ENCODE results near the gene PRKAR2A.

- TF ChIP-seq CTCF (conservative IDR thresholded peaks at IDR 0.05 in 1 of 2, IDR thresholded peaks at IDR 0.05 in 1 of 2; ENCODE audit: extremely low read depth in 1 of 2, insufficient read depth in 1 of 2, low read depth in 1 of 2, low read length in 2 of 2) (no peak), EZH2 (IDR thresholded peaks at IDR 0.05; ENCODE audit: borderline replicate concordance, low read length) (no peak)
Observed at GRCh38 chr3:48879994-48880377, 32.3 kb upstream of the PRKAR2A start.

Data from mammary epithelial cell (primary cell).